ENCODE results near the gene ABCC1. TPM values are rescaled to one million over a fixed set of nuclear protein-coding genes. Genes with fewer than 3 reads are reported as not detected.

The ABCC1 gene
- polyA plus RNA-seq, 12 donors: 4.6 to 15.8 (median 5.1) TPM; not detected in 1

DNA sequence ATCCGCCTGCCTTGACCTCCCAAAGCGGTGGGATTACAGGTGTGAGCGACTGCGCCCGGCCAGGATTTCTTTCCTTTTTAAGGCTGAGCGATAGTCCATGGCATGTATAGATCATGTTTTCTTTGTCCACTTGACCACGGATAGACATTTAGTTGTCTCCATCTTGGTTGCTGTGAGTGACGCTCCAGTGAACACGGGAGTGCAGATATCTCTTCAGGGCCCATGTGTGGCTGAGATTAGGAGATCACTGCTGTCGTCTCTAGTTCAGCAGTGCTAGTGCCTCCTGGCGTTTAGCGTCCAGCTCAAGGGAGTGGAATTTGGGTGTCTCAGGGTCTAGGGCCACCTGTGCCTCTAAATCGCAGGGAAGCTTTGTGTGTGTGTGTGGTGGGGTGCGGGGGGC lies 41.5 kb downstream of the ABCC1 start:
- DNase-seq: no peak

DNA sequence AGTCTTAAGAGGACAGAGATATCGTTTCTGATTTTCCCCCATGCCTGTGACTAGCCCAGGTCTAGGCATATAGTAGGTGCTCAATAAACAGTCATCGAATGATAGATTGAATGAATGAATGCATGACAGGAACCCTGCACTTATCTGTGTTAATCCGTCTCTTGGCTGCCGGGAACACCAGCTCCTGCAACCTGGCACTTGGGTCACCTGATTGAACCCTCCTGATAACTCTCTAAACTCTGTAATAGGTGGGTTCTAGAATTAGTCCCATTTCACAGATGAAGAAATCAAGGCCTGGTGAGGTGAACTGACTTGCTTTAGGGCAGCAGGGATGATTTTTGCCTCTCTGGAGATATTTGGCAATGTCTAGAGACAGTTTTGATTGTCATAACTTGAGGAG lies 43.7 kb downstream of the ABCC1 start:
- no peak for DNase-seq

- DNase-seq: no peak
Observed at GRCh38 chr16:15993541-15993940, 44.1 kb downstream of the ABCC1 start.

DNA sequence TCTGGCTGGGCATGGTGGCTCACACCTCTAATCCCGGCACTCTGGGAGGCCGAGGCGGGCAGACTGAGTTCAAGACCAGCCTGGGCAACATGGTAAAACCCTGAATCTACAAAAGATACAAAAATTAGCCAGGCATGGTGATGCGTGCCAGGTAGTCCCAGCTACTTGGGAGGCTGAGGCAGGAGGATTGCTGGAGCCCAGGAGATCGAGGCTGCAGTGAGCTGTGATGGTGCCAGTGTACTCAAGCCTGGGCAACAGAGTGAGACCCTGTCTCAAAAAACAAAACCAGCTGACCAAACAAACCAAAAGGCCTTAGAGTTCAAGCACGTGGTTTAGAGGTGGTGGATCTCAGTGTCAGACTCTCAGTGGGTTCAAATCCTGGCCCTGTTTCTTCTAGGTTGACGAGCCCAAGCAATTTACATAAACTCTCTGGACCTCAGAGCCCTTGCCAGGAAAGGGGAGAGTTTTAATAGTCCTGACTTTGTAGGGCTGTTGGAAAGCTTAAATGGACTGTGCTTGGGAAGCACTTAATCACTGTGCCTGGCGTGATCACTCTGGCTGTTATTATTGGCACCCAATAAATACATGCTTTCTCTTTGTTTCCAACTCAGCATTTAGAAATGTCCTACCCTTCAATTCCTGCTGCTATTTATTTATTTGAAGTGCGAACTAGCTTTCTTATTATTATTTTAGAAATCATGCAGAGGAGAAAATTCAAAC lies 44.7 kb downstream of the ABCC1 start:
- DNase-seq: no peak

DNA sequence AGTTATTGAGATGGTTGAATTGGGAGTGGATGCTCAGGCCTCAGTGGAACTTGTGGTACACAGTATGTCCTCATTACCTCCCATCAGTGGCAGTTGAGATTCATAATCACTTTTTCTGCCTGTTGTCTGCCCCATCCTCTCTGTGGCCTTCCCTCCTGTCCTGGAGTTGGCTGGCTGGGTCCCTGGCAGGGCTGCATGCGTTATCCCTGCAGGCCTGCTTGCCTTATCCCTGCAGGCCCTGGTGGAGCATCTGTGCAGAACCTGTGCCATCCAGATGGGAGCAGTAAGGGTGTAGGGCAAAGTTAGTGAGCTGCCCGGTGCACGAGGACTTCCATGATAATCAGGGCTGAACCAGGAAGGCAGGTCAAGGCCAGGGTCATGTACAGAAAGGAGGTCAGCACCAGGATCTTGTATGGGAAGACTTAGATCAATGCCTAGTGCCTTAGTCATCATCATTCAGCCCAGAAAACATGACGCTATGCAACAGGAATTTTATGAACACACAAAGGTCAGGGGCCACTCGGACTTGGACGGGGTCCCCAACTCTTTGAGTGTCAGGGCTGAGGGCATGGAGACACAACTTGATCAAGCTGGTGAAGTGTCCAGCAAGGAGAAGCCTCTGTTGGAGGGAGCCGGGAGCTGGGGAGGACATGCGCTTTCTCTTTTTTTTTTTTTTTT lies 47.2 kb downstream of the ABCC1 start:
- DNase-seq: no peak

- no peak for DNase-seq
Observed at GRCh38 chr16:16000685-16001084, 51.3 kb downstream of the ABCC1 start.

GRCh38 chr16:16001596-16002255 lies 52.3 kb downstream of the ABCC1 start:
- no peak for DNase-seq

- no peak for DNase-seq
Observed at GRCh38 chr16:16003719-16004313, 54.4 kb downstream of the ABCC1 start.

GRCh38 chr16:16004314-16004749 lies 54.9 kb downstream of the ABCC1 start:
- DNase-seq: no peak

DNA sequence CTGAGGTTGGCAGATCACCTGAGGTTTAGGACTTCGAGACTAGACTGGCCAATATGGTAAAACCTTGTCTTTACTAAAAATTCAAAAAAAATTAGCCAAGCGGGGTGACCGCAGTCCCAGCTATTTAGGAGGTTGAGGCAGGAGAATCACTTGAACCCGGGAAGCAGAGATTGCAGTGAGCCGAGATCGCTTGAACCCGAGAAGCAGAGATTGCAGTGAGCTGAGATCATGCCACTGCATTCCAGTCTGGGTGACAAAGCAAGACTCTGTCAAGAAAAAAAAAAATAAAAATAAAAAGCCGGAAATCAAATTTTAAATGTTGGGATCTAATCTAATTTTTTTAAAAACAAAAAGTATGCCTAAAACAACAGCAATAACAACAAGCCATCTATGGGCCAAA lies 56.3 kb downstream of the ABCC1 start:
- no peak for DNase-seq

GRCh38 chr16:16006650-16007049 lies 57.2 kb downstream of the ABCC1 start:
- DNase-seq: no peak

- DNase-seq: no peak
Observed at GRCh38 chr16:16007743-16008111, 58.3 kb downstream of the ABCC1 start.

DNA sequence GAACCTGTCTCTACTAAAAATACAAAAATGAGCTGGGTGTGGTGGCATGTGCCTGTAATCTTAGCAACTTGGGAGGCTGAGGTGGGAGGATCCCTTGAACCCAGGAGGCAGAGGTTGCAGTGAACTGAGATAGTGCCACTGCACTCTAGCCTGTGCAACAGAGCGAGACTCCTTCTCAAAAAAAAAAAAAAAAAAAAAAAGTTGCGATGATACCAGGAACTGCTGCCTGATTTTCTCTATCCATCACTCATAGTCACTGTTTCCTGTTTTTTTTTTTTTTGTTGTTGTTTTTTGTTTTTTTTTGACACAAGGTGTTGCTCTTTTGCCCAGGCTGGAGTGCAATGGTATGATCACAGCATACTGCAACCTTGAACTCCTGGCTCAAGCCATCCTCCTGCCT lies 59.2 kb downstream of the ABCC1 start:
- DNase-seq: no peak

- DNase-seq: no peak
Observed at GRCh38 chr16:16009401-16009800, 60.0 kb downstream of the ABCC1 start.

GRCh38 chr16:16010194-16010593 lies 60.8 kb downstream of the ABCC1 start:
- DNase-seq: no peak

DNA sequence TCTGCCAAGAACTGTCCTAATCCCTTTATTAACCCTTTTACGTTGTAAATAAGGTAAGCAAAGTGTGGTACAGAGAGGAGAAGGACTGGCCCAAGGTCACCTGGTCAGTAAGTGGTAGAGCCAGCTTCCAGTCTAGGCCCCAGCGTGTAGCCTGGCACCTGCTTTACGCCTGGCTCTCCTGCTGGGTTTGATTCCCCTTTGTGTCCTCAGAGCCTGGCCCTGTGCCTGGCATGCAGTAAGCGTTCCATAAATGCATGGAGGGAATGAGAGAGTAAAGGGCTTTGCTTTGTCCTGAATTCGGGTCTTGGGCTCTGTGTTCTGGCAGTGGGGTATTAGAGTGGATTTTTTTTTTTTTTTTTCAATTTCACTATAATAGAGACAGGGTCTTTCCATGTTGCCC lies 62.7 kb downstream of the ABCC1 start:
- no peak for DNase-seq

- DNase-seq: no peak
Observed at GRCh38 chr16:16013812-16014211, 64.4 kb downstream of the ABCC1 start.

- no peak for DNase-seq
Observed at GRCh38 chr16:16014329-16015224, 65.2 kb downstream of the ABCC1 start.

GRCh38 chr16:16015849-16016248 lies 66.4 kb downstream of the ABCC1 start:
- no peak for DNase-seq

DNA sequence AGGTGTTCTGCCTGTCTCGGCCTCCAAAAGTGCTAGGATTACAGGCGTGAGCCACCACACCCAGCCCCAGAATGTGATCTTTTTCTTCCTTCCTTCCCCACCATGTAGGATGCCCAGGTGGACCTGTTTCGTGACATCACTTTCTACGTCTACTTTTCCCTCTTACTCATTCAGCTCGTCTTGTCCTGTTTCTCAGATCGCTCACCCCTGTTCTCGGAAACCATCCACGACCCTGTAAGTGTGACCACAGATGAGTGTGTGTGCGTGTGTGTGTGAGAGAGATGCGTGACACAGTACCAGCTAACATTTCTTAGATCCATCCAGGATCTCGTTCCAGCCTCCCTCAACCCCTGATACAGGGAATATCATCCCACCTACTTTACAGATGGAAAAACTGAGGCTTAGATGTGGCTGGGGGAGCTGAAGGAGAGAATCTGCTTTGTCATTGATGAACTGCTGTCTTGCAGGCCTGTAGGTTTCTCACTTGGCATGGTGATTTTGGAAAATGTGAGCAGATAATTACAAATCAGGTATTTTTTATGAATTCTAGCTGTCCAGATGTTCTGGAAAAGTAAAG lies 67.1 kb downstream of the ABCC1 start:
- DNase-seq: no peak

GRCh38 chr16:16017812-16018211 lies 68.4 kb downstream of the ABCC1 start:
- DNase-seq: no peak

All from muscle of arm (tissue), 12 donors.